Ovary (tissue), 9 donors: ENCODE measurements around the gene IFIT1. TPM values are rescaled to one million over a fixed set of nuclear protein-coding genes. Genes with fewer than 3 reads are reported as not detected.

ENCODE experiments used
- DNase-seq, 5 donors: peaks; one replicate each; pipeline ENCODE4 v3.0.0-alpha.2; 2019 to 2020
- H3K27ac ChIP-seq, 2 donors: fragments of 200-600 bp; one replicate each; pipeline versions ENCODE4 v1.5.1 to v1.8.0; 2019 to 2022
- H3K27me3 ChIP-seq: fragments of 200-600 bp; one replicate; pipeline ENCODE4 v1.8.0; 2022
- H3K36me3 ChIP-seq: fragments of 200-600 bp; sonication (generic); one replicate; pipeline ENCODE4 v1.5.1; 2019
- H3K4me1 ChIP-seq: one replicate; pipeline ENCODE4 v1.8.1; 2013; ENCODE audit warnings: mild to moderate bottlenecking, moderate library complexity; ENCODE audit not compliant: insufficient read depth
- H3K4me3 ChIP-seq: fragments of 200-600 bp; sonication (generic); one replicate; pipeline ENCODE4 v1.5.1; 2017
- H3K9me3 ChIP-seq, 2 donors: fragments of 200-600 bp in 1 of 2; sonication (generic) in 1 of 2; one replicate each; pipeline versions ENCODE4 v1.5.1 to v1.8.1; 2013 to 2019; ENCODE audit warnings: mild to moderate bottlenecking in 1 of 2, moderate library complexity in 1 of 2
- EP300 ChIP-seq: sonication (generic); formaldehyde crosslinking; IDR thresholded peaks from one replicate; pipeline ENCODE4 v1.6.1; 2017; ENCODE audit warnings: antibody characterized with exemption
- POLR2A ChIP-seq: fragments of 450-650 bp; IDR thresholded peaks from one replicate; pipeline ENCODE4 v1.6.1; 2017; ENCODE audit warnings: antibody characterized with exemption, mild to moderate bottlenecking, moderate library complexity
- WGBS, 3 donors: extraction: QIAGEN DNeasy Blood & Tissue Kit in 1 of 3; methylation state at CpG; one replicate each; pipeline versions ENCODE4 v1.1.5 to v1.1.7; 2013 to 2017; 5-methylcytosine and 5-hydroxymethylcytosine counted together
- intact Hi-C, 4 donors: fragments of 100-400 bp; cut with DNase I; formaldehyde crosslinking; loops; one replicate each; pipeline versions ENCODE4 v1.11.0 to v1.15.1; 2022 to 2023
- polyA plus RNA-seq, 2 donors: library from polyadenylated mRNA; stranded (reverse); fragments of 200-250 nt in 1 of 2; fragments of 350-450 nt in 1 of 2; fragmentation: Illumina TruSeq in 1 of 2; extraction: RNeasy Lipid Tissue Mini Kit (QIAGEN cat#74804) in 1 of 2; gene quantifications; one replicate each; pipeline ENCODE4 v1.2.3, GENCODE V29; 2013 to 2014
- total RNA-seq, 7 donors: library from RNA; depleted of rRNA in 2 of 7; stranded (reverse); fragments of >200 nt in 2 of 7; fragmentation: NEBNext Ultra II Directional in 3 of 7; extraction: Animal tissue kit (Norgen Biotek cat#: 25700) in 3 of 7; gene quantifications; one replicate each; pipeline versions ENCODE4 v1.1.0 to v1.2.4, GENCODE V29; 2016 to 2023
- TF ChIP-seq, protein P1 (sequence below), 3 donors: fragments of 450-650 bp in 2 of 3; fragments of 200-600 bp in 1 of 3; IDR thresholded peaks; one replicate each; pipeline versions ENCODE4 v1.5.1 to v1.8.0; 2016 to 2022; ENCODE audit warnings: antibody characterized with exemption in 3 of 3, mild to moderate bottlenecking in 1 of 3
- donor health status: DM: no; HTN: no; CAD: no; lungs with moderate emphysema.
- donor health status: DM: no; HTN: no; CAD: no.
- donor health status: Bipolar disorder and iron deficiency.
- donor health status: DM: yes; HTN: yes; CAD: no.
- donor health status: DM: no; HTN: no; CAD: no.
- donor health status: DM: yes; HTN: yes; CAD: no.

Gene IFIT1
- total and polyA plus RNA-seq, 9 donors = 6.4 to 56.2 (median 12.3) TPM

DNA sequence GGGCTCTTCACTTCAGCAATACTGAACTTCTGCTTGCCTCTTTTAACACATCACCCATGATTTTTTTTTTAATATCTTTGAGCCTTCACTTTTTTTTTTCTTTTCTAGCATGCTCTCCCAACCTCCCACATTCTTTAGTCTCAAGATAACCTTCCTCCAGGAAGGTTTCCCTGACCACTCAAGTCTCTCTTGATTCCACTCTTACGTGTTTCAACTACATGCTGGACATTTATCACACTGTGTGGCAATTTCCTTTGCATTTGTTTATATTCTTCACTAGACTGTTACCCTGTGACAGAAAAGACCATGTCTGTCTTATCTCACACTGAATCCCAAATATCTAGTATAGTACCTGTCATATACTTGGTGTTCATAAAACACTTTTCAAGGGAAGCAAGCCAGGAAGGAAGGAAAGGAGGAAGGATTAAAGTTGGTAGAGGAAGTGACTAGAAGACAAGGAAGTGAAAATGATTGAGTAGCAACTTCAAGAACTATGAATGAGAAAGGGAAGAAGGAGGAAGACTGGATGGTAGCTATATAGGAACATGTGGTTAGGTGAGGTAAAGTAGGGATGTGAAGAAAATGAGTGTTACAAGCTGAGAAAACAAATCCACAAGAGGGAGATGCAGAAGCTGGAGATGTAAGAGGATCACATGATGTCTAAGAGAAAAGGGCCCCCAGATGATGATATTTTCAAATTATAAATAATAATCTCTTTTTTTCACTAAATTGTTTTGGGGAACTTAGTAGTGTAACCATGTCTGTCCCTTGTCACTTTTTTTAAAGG, 62.3 kb downstream of the IFIT1 start:
- intact Hi-C loops = no loop called here
- Histone ChIP-seq H3K4me3 (no peak overlapping the region), H3K4me1 (no peaks in the 10 kb centered on the region), H3K36me3 (no peaks in the 10 kb centered on the region), H3K27ac (no peak overlapping the region), H3K9me3 (no peaks in the 10 kb centered on the region), H3K27me3 (no peaks in the 10 kb centered on the region)
- TF ChIP-seq, protein P1, sequence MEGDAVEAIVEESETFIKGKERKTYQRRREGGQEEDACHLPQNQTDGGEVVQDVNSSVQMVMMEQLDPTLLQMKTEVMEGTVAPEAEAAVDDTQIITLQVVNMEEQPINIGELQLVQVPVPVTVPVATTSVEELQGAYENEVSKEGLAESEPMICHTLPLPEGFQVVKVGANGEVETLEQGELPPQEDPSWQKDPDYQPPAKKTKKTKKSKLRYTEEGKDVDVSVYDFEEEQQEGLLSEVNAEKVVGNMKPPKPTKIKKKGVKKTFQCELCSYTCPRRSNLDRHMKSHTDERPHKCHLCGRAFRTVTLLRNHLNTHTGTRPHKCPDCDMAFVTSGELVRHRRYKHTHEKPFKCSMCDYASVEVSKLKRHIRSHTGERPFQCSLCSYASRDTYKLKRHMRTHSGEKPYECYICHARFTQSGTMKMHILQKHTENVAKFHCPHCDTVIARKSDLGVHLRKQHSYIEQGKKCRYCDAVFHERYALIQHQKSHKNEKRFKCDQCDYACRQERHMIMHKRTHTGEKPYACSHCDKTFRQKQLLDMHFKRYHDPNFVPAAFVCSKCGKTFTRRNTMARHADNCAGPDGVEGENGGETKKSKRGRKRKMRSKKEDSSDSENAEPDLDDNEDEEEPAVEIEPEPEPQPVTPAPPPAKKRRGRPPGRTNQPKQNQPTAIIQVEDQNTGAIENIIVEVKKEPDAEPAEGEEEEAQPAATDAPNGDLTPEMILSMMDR (IDR thresholded peaks at IDR 0.05) = no peak
- no peak for TF ChIP-seq EP300
- TF ChIP-seq POLR2A = no peak
- no peak for DNase-seq
- WGBS, 3 donors = 70 to 85% (median 76%) methylated on average over 1 of the region's 1 CpG

Other genes with a start within 250 kb of the IFIT1 start
- 1 to 10 TPM in 6 of 7 donors, under 1 TPM in 1; 0.52 to 3.8 (median 1.6) TPM for gene CH25H, start 185.3 kb upstream of the IFIT1 start, total RNA-seq
- gene CH25H, start 185.3 kb upstream of the IFIT1 start, polyA plus RNA-seq = 1 to 10 TPM in 1 of 2 donors, under 1 TPM in 1; 0.22 to 1.9 TPM
- 10 to 100 TPM; 26.6 to 94.6 (median 36.1) TPM for gene LIPA, start 140.8 kb upstream of the IFIT1 start, total RNA-seq
- gene LIPA, start 140.8 kb upstream of the IFIT1 start, polyA plus RNA-seq = 100 to 1,000 TPM in 1 of 2 donors, 10 to 100 TPM in 1; 27.5 to 191 TPM
- gene IFIT2, start 90.6 kb upstream of the IFIT1 start, total RNA-seq = 10 to 100 TPM in 1 of 7 donors, 1 to 10 TPM in 6; 2.1 to 10.0 (median 4.8) TPM
- 10 to 100 TPM in 1 of 2 donors, 1 to 10 TPM in 1; 6.4 to 21.3 TPM for gene IFIT2, start 90.6 kb upstream of the IFIT1 start, polyA plus RNA-seq
- gene IFIT3, start 64.6 kb upstream of the IFIT1 start, total RNA-seq = 10 to 100 TPM in 3 of 7 donors, 1 to 10 TPM in 4; 5.7 to 16.9 (median 9.9) TPM
- gene IFIT3, start 64.6 kb upstream of the IFIT1 start, polyA plus RNA-seq = 10 to 100 TPM; 22.7 to 31.5 TPM
- under 1 TPM in 1 of 7 donors, not detected in 6; 0.18 TPM for gene IFIT1B, start 14.6 kb upstream of the IFIT1 start, total RNA-seq
- not detected for gene IFIT1B, start 14.6 kb upstream of the IFIT1 start, polyA plus RNA-seq
- 10 to 100 TPM in 6 of 7 donors, 1 to 10 TPM in 1; 8.7 to 22.0 (median 17.4) TPM for gene IFIT5, start 21.9 kb downstream of the IFIT1 start, total RNA-seq
- 10 to 100 TPM; 10.6 TPM for gene IFIT5, start 21.9 kb downstream of the IFIT1 start, polyA plus RNA-seq
- 1 to 10 TPM in 4 of 7 donors, under 1 TPM in 3; 0.05 to 4.7 (median 1.1) TPM for gene SLC16A12, start 143.0 kb downstream of the IFIT1 start, total RNA-seq
- gene SLC16A12, start 143.0 kb downstream of the IFIT1 start, polyA plus RNA-seq = 1 to 10 TPM in 1 of 2 donors, under 1 TPM in 1; 0.40 to 1.2 TPM